GM18858 (cell line): ENCODE results near the gene TRH.
"Not testable (repeated sequence)": the region's sequence is repeated elsewhere in the genome, so short reads cannot be mapped to it uniquely, and the experiment has no call there.

ENCODE experiments used
- ATAC-seq: cut with Tn5 transposase; IDR thresholded peaks from one replicate; pipeline ENCODE4 v1.9.1; 2021; ENCODE audit not compliant: unreplicated experiment

TRH gene

DNA sequence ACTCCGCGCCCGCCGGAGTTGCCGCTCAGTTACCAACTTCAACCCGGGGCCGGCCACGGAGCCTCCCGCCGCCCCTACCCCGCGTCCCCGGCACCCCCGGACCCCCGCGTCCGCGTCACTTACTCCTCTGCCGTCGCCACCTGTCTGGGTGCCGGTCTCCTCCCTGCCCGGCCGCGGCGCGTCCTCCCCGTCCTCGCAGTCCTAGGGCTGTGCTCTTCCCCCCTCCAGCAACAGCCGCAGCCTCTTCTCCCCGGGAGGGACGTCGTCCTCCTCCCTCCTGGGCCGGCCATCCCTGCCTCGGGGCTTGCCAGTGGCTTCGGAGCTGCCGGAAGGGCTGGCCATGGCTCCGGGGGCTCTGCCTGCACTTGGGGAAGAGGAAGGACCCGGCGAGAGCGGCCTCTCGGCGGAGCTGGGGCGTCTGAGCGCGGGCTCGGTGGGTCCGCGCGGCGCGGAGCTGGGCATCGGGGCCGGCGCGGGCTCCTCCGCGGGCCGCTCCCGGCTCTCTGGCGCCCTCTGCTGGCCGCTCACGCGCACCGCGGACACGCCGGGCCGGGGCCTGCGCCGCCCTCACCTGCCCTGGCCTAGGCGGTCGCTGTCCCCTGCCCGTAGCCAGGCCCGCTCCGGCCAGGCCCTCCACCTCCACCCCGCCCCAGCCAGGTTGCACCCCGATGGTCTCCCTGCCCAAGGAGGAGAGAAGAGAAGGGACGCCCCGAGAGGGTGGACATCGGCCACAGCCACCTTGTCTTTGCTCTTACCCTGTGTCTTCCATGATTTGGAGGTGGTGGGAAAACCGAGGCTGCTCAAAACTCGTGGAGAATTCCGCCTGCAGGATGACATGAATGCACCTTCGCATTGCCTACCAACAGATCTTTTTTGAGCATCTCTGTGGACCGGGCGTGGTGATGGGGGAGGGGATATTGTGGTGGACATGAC, 28.4 kb downstream of the TRH start:
- ATAC-seq: not testable (repeated sequence)

DNA sequence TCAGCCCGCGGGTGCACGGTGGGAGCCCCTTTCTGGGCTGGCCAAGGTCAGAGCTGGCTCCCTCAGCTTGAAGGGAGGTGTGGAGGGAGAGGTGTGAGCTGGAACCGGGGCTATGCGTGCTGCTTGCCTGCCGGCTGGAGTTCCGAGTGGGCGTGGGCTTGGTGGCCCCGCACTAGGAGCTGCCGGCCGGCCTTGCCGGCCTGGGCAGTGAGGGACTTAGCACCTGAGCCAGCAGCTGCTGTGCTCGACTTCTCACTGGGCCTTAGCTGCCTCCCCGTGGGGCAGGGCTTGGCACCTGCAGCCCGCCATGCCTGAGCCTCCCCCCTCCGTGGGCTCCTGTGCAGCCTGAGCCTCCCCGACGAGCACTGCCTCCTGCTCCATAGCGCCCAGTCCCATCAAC, 36.0 kb downstream of the TRH start:
- no peak for ATAC-seq

DNA sequence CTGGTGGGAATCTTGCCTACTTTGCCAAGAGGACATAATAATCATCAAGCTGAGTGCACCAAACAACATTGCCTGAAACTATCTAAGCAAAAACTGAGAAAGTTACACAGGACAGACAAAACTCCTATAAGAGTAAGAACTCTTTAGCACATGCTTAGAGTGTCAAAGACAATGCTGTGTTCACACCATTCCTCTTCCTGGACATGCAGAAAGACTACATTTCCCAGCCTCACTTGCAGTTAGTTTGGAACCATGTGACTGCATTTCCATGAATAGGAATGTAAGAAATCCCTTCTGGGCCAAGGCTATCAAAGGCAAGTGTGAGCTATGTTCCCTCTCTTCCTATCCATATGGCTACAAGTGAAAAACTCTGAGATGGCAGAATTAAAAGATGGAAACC, 37.6 kb downstream of the TRH start:
- ATAC-seq: not testable (repeated sequence)

DNA sequence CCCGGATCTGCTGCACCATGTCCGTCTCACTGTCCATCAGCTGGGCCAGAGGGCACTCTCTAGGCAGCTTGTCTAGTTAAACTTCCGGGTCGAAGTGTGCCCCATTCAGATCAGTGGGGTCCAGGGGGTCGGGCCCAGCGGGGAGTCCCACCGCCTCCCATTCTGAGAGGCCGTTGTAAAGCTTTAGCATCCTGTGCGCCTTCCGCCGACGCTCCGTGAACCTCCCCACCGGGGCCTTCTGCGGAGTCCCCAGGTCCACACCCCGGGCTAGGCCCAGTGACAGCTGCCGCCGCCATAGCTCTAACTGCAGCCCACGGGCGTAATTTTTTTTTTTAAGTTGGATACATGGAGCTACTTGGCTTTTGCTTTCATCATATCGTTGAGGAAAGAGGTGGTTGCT, 38.7 kb downstream of the TRH start:
- not testable (repeated sequence) for ATAC-seq

DNA sequence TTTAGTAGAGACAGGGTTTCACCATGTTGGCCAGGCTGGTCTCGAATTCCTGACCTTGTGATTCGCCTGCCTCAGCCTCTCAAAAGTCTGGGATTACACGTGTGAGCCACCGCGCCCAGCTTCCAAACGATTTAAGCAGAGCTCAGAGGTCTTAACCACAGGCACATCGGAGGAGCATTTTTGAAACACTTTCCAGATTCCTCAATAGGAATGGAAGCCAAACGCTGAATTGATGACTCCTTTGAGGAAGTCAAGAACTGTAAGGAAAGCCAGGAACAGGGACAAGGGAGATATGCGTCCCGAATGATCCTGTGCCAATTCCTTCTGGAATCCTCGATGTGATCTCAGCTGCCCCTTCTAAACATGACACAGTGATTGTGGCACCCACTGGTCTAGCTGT, 40.0 kb downstream of the TRH start:
- no peak for ATAC-seq

DNA sequence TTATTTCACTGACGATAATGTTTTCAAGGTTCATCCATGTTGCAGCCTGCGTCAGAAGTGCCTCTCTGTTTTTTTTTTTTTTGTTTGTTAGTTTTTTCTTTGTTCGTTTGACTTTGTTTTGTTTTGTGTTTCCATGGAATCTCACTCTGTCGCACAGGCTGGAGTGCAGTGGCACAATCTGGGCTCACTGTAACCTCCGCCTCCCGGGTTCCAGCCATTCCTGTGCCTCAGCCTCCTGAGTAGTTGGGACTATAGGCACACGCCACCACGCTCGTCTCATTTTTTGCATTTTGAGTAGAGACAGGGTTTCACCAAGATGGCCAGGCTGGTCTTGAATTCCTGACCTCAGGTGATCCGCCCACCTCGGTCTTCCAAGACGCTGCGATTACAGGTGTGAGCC, 43.1 kb downstream of the TRH start:
- ATAC-seq: not testable (repeated sequence)

DNA sequence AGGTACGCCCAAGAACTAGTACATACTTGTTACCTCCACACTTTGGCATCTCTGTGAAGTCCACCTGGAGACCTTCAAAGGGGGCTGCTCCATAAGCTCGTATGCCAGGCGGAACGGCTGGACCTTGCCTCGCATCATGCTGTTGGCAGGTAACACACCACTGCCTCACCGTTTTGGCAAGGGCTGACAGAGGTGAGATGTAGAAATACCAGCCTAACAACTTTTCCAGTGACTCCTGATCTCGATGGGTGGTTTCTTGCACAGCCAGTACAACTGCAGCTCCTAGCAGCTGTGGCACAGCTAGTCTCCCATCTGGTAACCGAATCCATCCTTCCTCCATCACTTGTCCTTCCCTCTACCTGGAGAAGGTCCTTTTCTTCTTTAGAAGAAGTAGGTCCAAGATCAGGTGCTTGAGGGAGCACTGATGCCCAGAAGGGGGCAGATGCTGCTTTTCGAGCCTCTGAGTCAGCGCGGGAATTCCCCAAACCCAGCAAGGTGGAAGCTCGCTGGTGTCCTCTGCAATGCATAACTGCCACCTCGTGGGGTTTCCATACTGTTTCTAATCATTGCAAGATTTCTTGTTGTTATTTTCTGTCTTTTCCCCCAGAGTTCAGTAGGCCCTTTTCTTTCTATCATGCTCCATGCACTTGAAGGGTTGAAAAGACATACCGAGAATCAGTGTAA, 51.8 kb downstream of the TRH start:
- ATAC-seq: not testable (repeated sequence)

DNA sequence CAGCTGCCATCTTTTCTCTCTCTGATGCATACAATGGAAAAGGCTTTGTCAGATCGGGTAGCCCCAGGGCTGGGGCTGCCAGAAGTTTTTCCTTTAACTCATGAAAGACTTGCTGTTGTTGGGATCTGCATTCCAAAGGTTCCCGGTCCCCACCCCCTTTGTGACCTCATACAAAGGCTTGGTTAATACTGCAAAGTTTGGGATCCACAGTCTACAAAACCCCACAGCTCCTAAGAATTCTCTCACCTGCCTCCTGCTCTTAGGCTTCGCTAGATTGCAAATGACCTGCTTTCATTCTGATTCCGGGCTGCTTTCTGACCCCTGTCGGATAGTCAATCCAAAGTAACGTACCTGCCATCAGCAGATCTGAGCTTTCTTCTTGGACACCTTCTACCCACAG, 52.9 kb downstream of the TRH start:
- not testable (repeated sequence) for ATAC-seq
